DMS79 treated with DMSO at 0.1 percent for 48 hours (cell line): ENCODE data around the gene DTNBP1.

Source experiments
- DNase-seq: peaks from one replicate; lab custom pipeline; 2025; lab: John Stamatoyannopoulos, UW

Gene DTNBP1

DNA sequence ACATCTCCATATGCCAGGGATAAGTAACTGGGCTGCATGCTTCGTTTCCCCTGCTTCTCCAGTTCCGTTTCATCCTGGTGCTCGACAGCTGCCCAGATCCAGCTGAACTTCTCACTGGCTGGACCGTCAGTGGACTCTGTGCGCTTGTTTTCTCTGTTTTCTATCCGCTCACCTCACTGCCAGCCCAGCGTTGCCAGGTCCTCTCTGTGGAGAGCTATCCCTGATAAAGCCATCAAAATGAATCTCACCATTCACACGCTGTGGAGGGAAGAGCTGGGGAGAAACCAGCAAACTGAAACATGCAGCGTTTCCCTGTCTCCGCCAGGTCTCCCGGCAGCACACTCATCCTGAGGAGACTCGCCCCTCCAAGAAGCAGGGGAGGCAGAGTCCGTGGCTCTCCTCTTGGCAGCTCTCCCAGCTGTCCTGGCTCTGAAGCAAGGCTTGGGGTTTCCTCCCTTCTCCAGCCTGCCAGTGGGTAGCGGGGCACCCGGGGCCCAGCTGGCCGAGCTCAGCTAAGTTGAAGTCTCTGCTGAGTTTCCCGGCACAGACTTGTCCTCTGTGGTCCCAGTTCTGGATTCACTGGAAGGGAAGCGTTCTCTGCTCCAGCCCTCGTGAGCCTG lies 160.9 kb downstream of the DTNBP1 start:
- peak; percentile 63 for DNase-seq

DNA sequence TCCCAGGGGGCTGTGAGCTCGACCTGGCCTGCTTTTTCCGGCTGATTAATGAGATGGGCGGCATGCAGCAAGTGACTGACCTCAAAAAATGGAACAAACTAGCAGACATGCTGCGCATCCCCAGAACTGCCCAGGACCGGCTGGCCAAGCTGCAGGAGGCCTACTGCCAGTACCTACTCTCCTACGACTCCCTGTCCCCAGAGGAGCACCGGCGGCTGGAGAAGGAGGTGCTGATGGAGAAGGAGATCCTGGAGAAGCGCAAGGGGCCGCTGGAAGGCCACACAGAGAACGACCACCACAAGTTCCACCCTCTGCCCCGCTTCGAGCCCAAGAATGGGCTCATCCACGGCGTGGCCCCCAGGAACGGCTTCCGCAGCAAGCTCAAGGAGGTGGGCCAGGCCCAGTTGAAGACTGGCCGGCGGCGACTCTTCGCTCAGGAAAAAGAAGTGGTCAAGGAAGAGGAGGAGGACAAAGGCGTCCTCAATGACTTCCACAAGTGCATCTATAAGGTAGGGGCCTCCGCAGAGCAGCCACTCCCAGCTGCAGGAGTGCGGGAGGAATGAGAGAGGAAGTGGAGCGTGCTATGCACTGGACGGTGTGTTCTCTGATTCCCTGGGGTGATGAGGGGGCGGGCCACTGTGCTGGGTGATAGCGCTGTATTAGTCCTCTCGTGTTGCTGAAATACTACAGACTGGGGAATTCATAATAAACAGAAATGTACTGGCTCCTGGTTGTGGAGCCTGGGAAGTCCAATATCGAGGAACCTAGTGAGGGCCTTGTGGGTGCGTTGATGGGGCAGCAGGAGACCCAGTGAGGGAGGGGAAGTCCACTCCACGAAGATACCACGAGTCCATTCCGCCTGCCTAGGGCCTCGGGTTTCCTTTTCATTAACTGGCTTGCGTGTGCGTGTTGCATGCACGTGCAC lies 161.7 kb downstream of the DTNBP1 start:
- DNase-seq: peak; percentile 54

DNA sequence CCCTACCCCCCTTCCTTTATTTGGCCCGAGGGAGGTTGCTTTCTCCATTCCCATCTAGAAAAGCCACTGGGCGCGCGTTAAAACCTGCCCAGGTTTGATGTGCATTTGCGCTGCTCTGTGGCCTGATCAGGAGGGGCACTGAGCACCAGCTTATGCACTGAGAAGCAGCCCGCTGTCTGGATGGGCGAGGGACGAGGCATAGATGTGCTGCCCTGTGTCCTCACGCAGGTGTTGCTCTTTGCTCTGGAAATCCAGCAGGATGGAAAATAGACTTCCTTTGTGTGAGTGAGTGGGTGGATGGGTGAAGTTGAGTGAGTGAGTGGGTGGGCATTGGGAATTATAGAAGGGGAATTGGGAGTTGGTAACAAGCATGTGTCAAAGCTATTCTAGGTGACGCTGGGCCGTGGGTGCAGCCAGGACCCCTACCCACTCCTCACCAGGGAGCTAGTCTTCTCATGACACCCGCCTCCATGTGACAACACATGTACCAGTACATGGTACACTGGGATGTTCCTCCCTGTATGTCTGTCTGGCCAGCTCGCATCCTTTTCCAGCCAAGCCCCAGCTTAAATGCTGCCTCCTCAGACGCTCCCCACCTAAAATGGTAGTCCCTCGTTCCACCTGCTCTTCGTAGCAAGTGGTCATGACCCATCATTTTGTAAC lies 162.6 kb downstream of the DTNBP1 start:
- DNase-seq: no peak

DNA sequence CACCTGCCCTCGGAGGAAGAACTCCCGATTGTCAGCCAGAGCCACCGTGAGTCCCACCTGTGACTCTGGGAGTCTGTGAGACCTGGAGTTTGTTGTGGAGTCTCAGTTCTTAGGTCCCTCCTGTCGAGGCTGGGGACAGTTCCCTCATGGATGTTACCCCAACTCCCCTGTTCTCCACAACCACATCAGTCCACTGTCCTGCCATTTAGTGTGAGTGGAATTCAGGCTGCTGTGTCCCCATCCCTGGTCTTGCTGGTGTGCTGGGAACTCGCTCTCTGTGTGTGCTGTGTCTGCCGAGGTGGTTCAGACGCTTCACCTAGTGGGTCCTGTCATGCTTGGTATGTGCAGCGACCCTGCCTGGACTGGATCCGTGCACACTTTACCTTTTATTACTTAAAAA lies 163.2 kb downstream of the DTNBP1 start:
- DNase-seq: no peak

DNA sequence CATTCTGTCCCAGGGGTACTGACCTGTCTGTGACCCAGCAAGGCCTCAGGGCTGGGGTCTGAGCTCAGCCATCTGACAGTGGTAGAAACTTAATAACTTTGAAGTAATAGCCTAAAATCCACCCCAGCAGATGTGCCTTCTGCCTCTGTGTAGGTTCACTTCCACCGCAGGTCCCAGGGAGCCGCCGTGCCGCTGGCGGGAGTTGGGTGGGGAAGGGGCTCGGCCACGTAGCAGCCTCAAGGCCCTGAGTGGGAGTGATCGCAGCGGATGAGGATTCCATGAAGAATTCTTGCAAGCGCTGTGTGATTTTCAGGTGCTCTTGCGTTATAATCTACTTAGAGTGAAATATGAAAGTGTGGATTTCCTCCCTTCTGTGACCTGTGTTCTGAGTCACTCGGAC lies 163.7 kb downstream of the DTNBP1 start:
- DNase-seq: no peak

DNA sequence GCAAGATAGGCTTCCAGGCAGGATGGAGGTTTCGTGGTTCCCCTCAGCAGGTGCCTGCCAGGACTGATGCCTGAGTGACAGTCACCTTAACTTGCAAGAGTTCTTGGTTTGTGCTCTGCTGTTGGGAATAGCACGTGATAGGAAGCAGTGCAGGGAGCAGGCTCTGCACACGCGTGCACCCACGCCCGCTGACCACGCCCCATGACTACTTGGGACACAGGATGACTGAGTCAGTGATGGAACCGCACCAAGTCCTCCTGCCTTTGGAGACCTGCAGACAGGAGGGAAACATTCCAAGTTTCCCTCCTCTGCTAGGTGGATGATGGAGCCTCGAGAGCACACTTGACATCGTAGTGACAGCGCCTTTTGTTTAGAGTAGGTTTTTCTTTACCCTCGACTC lies 164.2 kb downstream of the DTNBP1 start:
- DNase-seq: peak; percentile 73

DNA sequence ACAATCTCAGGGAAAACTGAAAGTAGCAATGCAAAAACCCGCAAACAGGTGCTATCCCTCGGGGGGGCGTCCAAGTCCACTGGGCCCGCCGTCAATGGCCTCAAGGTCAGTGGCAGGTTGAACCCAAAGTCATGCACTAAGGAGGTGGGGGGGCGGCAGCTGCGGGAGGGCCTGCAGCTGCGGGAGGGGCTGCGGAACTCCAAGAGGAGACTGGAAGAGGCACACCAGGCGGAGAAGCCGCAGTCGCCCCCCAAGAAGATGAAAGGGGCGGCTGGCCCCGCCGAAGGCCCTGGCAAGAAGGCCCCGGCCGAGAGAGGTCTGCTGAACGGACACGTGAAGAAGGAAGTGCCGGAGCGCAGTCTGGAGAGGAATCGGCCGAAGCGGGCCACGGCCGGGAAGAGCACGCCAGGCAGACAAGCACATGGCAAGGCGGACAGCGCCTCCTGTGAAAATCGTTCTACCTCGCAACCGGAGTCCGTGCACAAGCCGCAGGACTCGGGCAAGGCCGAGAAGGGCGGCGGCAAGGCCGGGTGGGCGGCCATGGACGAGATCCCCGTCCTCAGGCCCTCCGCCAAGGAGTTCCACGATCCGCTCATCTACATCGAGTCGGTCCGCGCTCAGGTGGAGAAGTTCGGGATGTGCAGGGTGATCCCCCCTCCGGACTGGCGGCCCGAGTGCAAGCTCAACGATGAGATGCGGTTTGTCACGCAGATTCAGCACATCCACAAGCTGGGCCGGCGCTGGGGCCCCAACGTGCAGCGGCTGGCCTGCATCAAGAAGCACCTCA lies 166.3 kb downstream of the DTNBP1 start:
- DNase-seq: no peak

DNA sequence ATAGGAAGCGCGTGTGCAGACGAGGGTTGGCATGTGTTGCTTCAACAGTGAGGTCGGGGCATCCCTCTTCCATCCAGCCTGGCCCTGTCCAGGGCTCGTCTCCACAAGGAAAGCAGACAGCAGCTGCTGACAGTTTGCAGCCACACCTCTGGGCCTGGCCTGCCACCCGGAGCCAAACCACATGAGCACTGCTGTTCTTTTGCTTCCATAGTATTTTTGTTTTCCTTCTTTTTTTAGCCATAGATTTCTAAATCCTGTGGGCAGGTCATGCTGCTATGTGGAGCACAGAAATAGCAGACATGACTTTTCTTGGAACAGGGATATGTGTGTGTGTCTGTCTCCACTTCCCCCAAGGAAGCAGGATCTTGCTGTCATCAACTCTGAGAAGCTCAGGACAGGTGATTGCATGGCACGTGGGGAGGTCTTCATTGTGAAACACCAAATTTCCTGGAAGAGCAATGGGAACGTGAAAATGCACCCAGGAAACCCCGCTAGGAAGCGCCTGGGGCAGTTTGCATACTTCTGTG lies 167.4 kb downstream of the DTNBP1 start:
- no peak for DNase-seq

DNA sequence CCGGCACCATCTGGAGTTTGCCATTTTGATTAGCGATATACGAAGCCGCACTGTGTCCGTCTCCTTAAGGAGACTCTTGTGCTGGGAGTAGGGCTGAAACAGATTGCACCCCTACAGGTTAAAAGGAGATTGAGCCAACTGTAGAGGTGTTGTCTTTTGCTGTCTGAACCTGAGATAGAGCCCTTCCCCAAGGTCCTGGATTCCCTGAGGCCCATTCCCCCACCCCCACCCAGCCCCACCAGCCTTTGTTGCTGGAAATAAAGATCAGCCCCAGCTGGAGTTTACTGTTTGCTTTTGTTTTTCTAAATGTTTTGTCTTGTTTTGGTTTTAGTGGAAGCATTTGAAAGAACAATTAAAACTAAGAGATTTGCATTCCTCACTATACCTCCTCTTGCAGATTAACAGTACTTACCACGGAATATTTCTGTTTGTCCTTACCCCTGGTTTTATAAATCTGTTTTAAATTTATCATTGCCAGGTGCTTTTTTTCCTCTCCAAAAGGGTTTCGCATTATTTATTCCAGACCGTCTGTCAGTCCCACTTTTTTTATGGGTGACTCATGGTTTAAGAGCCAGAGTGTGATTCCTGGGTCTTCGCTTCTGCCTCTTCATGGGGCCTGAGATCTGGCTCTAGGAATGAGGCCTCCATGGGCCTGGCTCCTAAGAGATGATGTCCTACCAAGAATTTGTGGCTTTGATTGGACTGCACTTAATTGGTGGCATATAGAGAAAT lies 169.2 kb downstream of the DTNBP1 start:
- DNase-seq: no peak

DNA sequence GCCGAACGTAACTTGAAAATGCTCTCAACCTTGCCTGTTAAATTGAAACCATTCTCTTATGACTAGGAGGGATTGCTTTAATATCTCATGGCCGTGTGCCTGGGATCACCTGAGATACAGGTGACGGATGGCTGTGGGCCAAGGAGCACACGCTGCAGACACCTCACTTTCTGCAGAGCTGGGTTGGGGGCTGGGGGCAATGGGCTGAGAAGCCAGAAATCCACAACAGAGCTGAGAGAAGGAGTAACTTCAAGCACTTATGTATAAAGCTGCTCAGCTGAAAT lies 170.9 kb downstream of the DTNBP1 start:
- peak; percentile 62 for DNase-seq

DNA sequence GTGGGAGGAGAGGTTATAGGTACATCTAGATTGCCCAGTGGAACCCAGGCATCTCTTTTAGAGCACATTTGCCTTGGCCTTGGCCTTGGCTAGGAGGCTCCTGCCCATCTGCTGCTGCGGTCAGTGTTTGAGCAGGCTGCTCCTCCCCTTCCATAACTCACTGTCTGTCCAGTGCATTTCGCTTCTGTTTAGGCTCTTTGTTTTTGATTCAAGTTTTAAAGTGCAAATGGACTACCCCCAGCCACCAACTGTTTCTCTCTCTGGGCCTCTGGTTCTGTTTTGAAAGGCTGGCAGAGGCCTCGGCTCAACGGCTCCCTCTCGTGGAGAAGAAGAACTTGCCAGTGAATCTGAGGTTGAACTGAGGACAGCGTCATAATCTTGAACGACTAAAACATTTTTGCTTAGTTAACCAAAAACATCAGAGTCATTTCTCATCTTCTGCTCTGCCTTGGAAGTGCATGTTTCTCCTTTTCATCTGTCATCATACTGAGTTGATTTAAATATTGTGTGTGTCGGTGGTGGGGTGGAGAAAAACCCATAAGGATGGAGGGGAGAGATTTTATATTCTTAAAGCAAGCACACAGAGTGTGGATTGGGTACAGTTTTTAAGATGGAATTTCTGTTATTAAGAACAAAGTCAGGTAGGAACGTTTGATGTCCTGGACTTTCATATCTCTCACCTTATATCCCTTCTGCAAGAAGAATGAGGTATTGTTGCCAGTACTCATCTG lies 171.4 kb downstream of the DTNBP1 start:
- peak; percentile 68 for DNase-seq

DNA sequence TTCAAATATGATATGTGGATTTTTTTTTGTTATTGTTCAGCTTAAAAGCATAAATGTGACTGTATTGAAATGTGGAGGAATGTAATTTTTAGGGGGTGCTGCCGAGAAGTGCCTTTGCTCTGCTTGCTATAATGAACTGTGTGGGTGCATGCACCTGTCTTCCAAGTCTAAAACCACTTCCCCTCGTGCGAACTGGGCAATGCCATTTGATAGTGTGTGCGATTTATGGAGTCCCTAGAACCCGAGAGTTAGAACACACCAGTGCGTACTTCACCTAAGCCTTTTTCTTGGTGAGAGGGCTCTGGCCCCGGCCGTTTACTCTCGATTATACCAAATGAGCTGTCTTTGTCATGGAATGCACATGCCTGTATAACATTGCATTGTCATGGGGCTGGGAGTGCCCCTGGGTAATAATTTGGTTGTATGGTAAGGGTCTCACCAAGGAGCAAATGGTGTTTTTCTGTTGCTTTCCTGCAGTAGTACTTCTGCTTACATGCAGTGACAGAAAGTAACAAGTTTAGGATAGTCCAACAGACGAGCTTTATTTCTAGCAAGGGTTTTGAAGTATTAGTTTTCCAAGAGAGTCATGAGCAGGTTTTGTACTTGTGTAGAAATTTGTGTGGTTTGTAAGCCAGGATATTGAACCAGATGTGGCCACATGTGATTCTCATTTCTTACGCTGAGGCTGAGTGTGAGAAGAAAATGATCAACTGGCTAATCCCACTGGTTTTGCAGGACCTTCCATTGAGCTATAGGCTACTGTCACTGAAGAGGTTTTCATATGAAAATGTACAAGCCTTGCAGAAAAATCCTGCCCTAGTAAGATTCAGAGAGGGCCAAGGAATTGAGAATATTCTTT lies 172.4 kb downstream of the DTNBP1 start:
- no peak for DNase-seq

DNA sequence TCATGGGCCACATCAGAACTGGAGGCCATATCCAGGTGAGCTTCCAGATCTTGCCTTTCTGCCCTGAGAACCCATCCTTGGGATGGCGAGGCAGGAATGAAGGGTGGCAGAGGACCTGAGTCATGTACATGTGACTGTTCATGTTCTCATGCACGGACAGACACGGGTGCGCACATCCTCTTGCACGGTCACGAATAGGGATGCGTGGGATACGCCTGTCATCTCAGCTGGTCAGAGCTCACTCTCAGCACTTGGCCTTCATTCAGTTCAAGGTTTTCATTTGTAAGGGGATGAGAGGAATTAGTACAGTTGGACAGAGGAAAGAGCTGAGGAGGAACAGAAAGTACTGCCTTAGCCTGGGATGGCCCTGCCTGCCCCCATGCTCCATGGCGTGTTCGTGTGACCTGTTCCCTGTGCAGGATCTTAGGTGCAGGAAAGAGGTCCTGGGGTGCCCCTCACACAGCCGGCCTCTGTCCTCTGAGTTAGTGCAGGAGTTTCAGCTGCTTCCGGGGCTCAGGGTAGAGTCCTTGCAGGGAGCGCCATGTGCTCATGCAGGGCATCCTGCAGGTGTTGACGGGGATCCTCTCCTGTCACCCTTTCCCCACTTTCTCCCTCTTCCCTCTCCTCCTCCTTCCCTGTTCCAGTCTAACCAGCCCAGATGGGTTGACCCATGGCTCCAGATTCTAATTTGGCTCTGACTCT lies 173.4 kb downstream of the DTNBP1 start:
- DNase-seq: no peak

DNA sequence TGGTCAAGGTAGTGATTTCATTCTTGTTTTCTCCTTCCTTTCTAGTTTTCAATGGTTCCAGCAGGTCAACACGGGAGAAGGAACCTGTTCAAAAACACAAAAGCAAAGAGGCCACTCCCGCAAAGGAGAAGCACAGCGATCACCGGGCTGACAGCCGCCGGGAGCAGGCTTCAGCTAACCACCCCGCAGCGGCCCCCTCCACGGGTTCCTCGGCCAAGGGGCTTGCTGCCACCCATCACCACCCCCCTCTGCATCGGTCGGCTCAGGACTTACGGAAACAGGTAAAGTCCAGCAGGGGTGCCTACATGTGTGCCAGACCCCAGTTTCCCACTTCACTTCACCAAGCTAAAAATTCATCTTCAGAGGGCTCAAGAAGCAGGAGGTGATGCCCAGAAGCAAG lies 175.6 kb downstream of the DTNBP1 start:
- DNase-seq: no peak

DNA sequence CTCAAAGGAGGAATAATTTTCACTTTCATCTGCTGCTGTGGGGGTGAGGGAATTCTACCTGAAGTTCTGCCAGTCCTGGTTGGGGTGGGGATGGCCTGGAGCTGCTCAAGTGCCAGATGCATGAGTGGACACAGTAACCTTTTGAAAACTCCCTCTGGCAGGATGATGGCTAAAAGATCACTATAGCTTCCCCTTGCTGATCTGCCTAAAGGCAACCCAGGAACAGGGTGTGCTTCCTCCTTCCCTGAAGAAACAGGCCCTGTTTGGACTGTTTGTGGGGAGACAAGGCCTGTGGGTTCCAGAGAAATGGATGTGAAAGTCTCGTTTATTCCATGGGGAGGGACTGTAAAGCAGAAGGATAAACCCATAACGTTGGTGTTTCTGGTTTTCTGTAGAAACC lies 176.9 kb downstream of the DTNBP1 start:
- no peak for DNase-seq

DNA sequence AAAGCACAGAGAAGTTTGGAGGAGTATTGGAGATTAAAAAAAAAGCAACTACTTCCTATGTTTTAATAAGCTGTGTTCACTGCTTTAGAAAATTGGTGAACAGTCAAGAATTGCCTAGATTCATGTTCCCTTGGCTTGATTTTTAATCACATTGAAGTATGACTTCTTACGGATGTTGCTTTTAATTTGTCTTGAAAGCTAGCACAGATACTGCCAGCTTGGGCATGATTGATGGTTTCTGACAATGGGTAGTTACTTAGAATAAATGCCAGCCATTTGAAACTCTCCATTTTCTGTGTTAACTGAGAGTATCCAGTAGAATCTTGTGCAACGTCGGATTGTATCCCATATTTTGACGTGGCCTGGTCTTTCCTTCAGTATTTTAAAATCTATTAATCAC lies 178.0 kb downstream of the DTNBP1 start:
- no peak for DNase-seq

DNA sequence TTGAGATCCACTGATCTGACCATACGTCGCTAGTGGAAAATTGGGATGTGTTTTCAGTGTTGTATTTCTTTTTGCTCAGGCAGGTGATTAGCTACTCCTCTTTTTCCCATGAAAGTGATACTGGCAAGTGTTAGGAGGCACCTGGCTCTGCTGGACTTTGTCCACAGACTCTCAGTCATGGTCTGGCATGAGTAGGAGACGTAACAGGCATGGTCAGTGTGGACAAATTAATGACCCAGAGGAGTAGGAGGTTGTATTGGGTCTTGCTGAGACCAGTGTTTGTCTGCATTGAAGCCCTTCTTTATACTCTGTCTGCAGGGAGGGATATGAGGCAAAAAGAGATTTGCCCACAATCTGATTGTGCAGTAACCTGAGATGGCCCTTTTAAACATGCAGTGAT lies 178.7 kb downstream of the DTNBP1 start:
- DNase-seq: no peak

DNA sequence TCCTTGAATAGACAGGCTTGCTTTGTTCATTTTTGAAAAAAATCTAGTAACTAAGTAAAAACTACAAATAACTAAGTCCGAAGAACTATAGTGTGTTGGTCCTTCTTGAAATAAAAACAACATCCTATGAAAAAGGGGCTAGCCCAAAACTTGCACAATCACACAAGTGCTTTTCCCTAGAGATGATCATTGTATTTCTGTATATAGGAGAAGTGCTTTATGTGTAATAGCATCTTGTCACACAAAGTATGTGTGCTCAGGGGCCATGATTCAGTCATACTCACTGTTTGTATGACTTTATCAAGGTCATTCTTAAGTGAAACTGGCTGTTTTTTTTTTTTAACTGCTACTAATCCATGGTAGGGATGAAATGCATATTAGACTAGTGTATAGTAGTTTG lies 179.8 kb downstream of the DTNBP1 start:
- DNase-seq: no peak
